Psoas muscle (tissue), 8 donors: ENCODE results near the gene GALE. TPM values are rescaled to one million over a fixed set of nuclear protein-coding genes. Genes with fewer than 3 reads are reported as not detected.

ENCODE experiments used
- ATAC-seq, 4 donors: fragments of 200-7000 bp; cut with Tn5 transposase; one replicate each; pipeline ENCODE4 v1.9.1; 2020; ENCODE audit warnings: moderate library complexity in 3 of 4, mild to moderate bottlenecking in 2 of 4
- DNase-seq, 2 donors: peaks; one replicate each; pipeline ENCODE4 v3.0.0-alpha.2; 2020
- H3K27ac ChIP-seq: fragments of 200-600 bp; one replicate; pipeline ENCODE4 v1.8.0; 2022
- H3K27me3 ChIP-seq, 3 donors: fragments of 200-600 bp in 1 of 3; one replicate each; pipeline versions ENCODE4 v1.6.1 to v1.8.0; 2013 to 2022; ENCODE audit warnings: low read length in 2 of 3, mild to moderate bottlenecking in 2 of 3, moderate library complexity in 1 of 3; ENCODE audit not compliant: insufficient read depth in 3 of 3
- H3K36me3 ChIP-seq, 2 donors: fragments of 200-600 bp in 1 of 2; one replicate each; pipeline versions ENCODE4 v1.6.1 to v1.8.0; 2013 to 2022; ENCODE audit warnings: low read depth in 1 of 2, mild to moderate bottlenecking in 1 of 2, moderate library complexity in 1 of 2; ENCODE audit not compliant: insufficient read depth in 1 of 2
- H3K4me1 ChIP-seq: fragments of 200-600 bp; one replicate; pipeline ENCODE4 v1.8.0; 2022
- H3K4me3 ChIP-seq: fragments of 200-600 bp; one replicate; pipeline ENCODE4 v1.8.0; 2022; ENCODE audit warnings: mild to moderate bottlenecking
- H3K9me3 ChIP-seq: fragments of 200-600 bp; one replicate; pipeline ENCODE4 v1.8.0; 2022
- CTCF ChIP-seq: fragments of 200-600 bp; IDR thresholded peaks from one replicate; pipeline ENCODE4 v1.8.0; 2022; ENCODE audit warnings: antibody characterized with exemption
- WGBS, 3 donors: extraction: QIAGEN DNeasy Blood & Tissue Kit; methylation state at CpG; one replicate each; pipeline versions ENCODE4 v1.1.6 to v1.1.7; 2013; 5-methylcytosine and 5-hydroxymethylcytosine counted together
- intact Hi-C, 2 donors: fragments of 100-400 bp; cut with DNase I; formaldehyde crosslinking; loops; one replicate each; pipeline versions ENCODE4 v1.11.0 to v1.14.2; 2022
- polyA plus RNA-seq, 3 donors: library from polyadenylated mRNA; stranded (reverse); fragments of 200-250 nt; gene quantifications; one replicate each; pipeline ENCODE4 v1.2.3, GENCODE V29; 2013
- total RNA-seq, 4 donors: library from RNA; stranded (reverse); fragmentation: NEBNext Ultra II Directional in 2 of 4; extraction: Animal tissue kit (Norgen Biotek cat#: 25700) in 2 of 4; gene quantifications; one replicate each; pipeline versions ENCODE4 v1.2.1 to v1.2.4, GENCODE V29; 2021 to 2023
- donor health status: healthy with polysubstance abuse.
- donor health status: DM: no; HTN: no; CAD: no; lungs with moderate emphysema.
- donor health status: Bipolar disorder and iron deficiency.
- donor health status: healthy.
- donor health status: DM: yes; HTN: yes; CAD: no.
- donor health status: DM: no; HTN: no; CAD: no.
- donor health status: DM: no; HTN: no; CAD: no.
- donor health status: DM: yes; HTN: yes; CAD: no.

Gene GALE
- total and polyA plus RNA-seq, 7 donors, result 6.4 to 69.9 (median 7.7) TPM

DNA sequence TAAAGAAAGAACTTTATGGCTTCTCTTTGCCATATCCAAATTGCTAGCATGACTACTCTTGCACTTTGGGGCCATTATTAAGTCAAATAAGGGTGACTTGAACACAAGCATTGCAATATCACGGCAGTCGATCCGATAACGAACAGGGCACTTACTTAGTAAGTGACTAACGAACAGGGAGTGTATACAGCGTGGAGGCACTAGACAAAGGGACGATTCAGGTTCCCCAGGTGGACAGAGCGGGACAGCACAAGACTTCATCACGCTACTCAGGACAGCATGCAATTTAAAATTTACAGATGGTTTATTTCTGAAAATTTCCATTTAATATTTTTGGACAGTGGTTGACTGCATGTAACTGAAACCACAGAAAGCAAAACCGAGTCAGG lies 27.7 kb downstream of the GALE start:
- peaks cover 18% of the 10 kb centered on the region for H3K4me1 ChIP-seq
- no peak overlapping the region for H3K27ac ChIP-seq
- 86 to 90% (median 90%) methylated on average over 10 of the region's 10 CpGs for WGBS, 3 donors
- ATAC-seq (no peak), DNase-seq (no peak)
- H3K9me3 ChIP-seq, result no peaks in the 10 kb centered on the region
- H3K36me3 ChIP-seq, result peaks cover 2 to 31% of the 10 kb centered on the region in 2 donors
- no peak overlapping the region for H3K4me3 ChIP-seq
- no peaks in the 10 kb centered on the region for H3K27me3 ChIP-seq
- no peak for TF ChIP-seq CTCF
- intact Hi-C loops, result loop anchor here in 1 of 2 donors (5.0 kb wide), 1 partner anchor 94 kb away; the partner anchor contains the start of gene FUCA1

DNA sequence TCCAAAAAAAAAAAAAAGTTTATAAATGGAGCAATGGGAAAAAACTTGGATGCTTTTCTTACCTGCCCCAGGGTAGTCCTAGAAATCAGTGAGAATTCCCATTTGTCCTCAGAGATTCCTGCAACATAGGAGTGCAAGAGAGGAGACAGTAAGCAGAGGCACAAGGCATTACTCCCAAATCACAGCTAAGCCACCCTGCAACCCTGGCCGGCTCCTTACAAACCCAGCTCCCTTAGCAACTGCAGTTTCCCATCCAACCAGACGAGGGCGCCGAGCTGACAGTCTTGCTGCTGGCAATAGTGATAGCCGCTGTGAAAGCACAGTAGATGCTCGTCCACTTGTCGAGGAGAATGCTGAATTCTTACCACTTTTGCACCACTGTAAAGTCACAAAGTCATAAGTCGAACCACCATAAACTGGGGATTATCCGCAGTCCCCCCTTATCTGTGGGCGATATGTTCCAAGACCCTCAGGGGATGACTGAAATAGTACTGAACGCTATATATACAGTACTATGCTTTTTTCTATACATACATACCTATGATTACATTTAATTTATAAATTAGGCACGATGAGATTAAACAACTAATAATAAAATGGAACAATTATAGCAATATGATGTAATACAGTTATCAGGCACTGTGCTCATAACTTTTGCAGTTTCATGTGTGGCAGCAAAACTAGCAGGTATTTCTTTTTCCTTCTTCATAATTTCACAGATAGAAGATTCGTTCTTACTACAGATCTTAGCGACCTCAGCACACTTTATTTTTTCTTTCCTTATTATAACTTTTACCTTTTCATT lies 28.3 kb downstream of the GALE start:
- H3K36me3 ChIP-seq, result peaks cover 5 to 37% of the 10 kb centered on the region in 2 donors
- H3K9me3 ChIP-seq, result no peaks in the 10 kb centered on the region
- no peak overlapping the region for H3K27ac ChIP-seq
- 14 to 19% (median 15%) methylated on average over 14 of the region's 14 CpGs for WGBS, 3 donors
- peak; percentile 81 to 94 (median 88) for ATAC-seq
- peak; percentile 92 for TF ChIP-seq CTCF
- peaks cover 16% of the 10 kb centered on the region for H3K4me1 ChIP-seq
- intact Hi-C loops, result loop anchor here in 1 of 2 donors (5.0 kb wide), 1 partner anchor 95 kb away; the partner anchor contains the start of gene FUCA1
- H3K4me3 ChIP-seq, result no peak overlapping the region
- DNase-seq, result peak; percentile 86 to 92
- H3K27me3 ChIP-seq, result no peaks in the 10 kb centered on the region

DNA sequence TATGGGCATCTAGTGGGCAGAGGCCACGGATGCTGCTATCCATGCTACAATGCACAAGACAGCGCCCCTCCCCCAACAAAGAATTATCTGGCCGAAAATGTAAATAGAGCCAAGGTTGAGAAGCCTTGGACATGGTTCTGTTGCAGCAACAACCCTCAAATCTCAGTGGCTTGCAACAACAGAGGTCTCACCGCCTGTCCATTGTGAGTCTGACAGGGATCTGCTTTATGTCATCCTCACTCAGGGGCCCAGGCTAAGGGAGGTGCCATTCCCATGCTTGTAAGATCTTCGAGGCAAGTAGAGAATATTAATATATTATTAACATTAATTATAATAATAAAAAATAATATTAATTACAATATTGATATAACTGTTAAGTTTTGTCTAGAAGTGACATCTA lies 31.8 kb downstream of the GALE start:
- no peak for DNase-seq
- ATAC-seq, result no peak
- no peak overlapping the region for H3K27ac ChIP-seq
- intact Hi-C loops, result no loop called here
- H3K4me3 ChIP-seq, result no peak overlapping the region
- H3K36me3 ChIP-seq, result peaks cover 5 to 66% of the 10 kb centered on the region in 2 donors
- no peaks in the 10 kb centered on the region for H3K27me3 ChIP-seq
- peaks cover 8% of the 10 kb centered on the region for H3K4me1 ChIP-seq
- no peak for TF ChIP-seq CTCF
- no peaks in the 10 kb centered on the region for H3K9me3 ChIP-seq
- 90 to 92% (median 92%) methylated on average over 5 of the region's 5 CpGs for WGBS, 3 donors

- ATAC-seq, result peak; percentile 26 to 78 (median 62)
- intact Hi-C loops, result no loop called here
- Histone ChIP-seq H3K27ac (no peak overlapping the region), H3K27me3 (no peaks in the 10 kb centered on the region), H3K4me1 (peaks cover 46% of the 10 kb centered on the region), H3K36me3 (peaks cover 12 to 80% of the 10 kb centered on the region in 2 donors), H3K9me3 (no peaks in the 10 kb centered on the region), H3K4me3 (no peak overlapping the region)
- DNase-seq, result no peak
- no peak for TF ChIP-seq CTCF
- 31 to 42% (median 33%) methylated on average over 6 to 7 of the region's 7 CpGs for WGBS, 3 donors
These were observed 37.4 kb downstream of the GALE start for GRCh38 chr1:23763041-23763577.
